Ovary (tissue), 3 donors: ENCODE results near the gene CPSF2.

Source experiments
- CTCF ChIP-seq, 3 donors: fragments of 450-650 bp in 2 of 3; fragments of 200-600 bp in 1 of 3; IDR thresholded peaks; one replicate each; pipeline versions ENCODE4 v1.5.1 to v1.8.0; 2016 to 2022; ENCODE audit warnings: antibody characterized with exemption in 3 of 3, mild to moderate bottlenecking in 1 of 3
- EP300 ChIP-seq: sonication (generic); formaldehyde crosslinking; IDR thresholded peaks from one replicate; pipeline ENCODE4 v1.6.1; 2017; ENCODE audit warnings: antibody characterized with exemption
- POLR2A ChIP-seq: fragments of 450-650 bp; IDR thresholded peaks from one replicate; pipeline ENCODE4 v1.6.1; 2017; ENCODE audit warnings: antibody characterized with exemption, mild to moderate bottlenecking, moderate library complexity
- donor health status: DM: no; HTN: no; CAD: no.

- TF ChIP-seq POLR2A (no peak), CTCF (IDR thresholded peaks at IDR 0.05) (no peak), EP300 (no peak)
Measured at GRCh38 chr14:92185559-92185958, 63.8 kb downstream of the CPSF2 start.
